GM18951 (cell line): Measurements from ENCODE around the gene NWD2.

Source experiments
- POLR2A ChIP-seq: IDR thresholded peaks from 4 replicates; pipeline ENCODE4 v1.6.1; 2011; ENCODE audit warnings: mild to moderate bottlenecking; ENCODE audit not compliant: insufficient read length, insufficient read depth; ENCODE audit errors: extremely low read depth
- in situ Hi-C: fragments of 300-500 bp; cut with MboI; formaldehyde crosslinking; loops from one replicate; pipeline ENCODE4 v1.12.0; 2022; ENCODE audit warnings: low sequenced_read_pairs, mixed read lengths, inconsistent platforms; ENCODE audit not compliant: unreplicated experiment

The NWD2 gene

GRCh38 chr4:37425857-37426256, 181.3 kb downstream of the NWD2 start:
- TF ChIP-seq POLR2A: no peak
- in situ Hi-C loops: no loop called here

GRCh38 chr4:37427193-37427592, 182.7 kb downstream of the NWD2 start:
- TF ChIP-seq POLR2A: no peak

GRCh38 chr4:37429906-37430305, 185.4 kb downstream of the NWD2 start:
- TF ChIP-seq POLR2A: no peak
- in situ Hi-C loops: no loop called here

More at GRCh38 chr4:37427193-37427592, 182.7 kb downstream of the NWD2 start:
- in situ Hi-C loops: no loop called here

- no peak for TF ChIP-seq POLR2A
- in situ Hi-C loops: no loop called here
These were observed 186.3 kb downstream of the NWD2 start for GRCh38 chr4:37430718-37431416.

- no peak for TF ChIP-seq POLR2A
- in situ Hi-C loops: no loop called here
These were observed 186.8 kb downstream of the NWD2 start for GRCh38 chr4:37431417-37431743.

DNA sequence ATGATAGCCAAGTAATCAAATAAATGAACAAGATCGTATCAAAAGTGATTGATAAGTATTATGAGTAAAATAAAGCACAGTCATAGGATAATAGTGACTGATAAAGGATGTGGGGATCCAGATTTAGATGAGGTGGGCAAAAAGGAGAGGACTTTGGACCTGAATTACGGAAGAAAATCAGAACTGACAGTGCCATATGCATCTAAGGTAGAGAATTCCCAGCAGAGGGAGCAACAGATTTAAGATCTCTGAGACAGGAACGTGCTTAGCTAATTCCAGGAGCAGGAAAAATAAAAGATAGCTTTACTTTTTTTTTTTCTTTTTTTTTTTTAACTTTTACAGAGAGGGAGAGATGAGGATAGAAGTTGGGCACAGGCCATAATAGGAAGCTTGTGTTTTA, 189.9 kb downstream of the NWD2 start:
- no peak for TF ChIP-seq POLR2A
- in situ Hi-C loops: no loop called here

- in situ Hi-C loops: no loop called here
- no peak for TF ChIP-seq POLR2A
These were observed 192.0 kb downstream of the NWD2 start for GRCh38 chr4:37436546-37436945.

GRCh38 chr4:37437163-37437562, 192.6 kb downstream of the NWD2 start:
- no peak for TF ChIP-seq POLR2A
- in situ Hi-C loops: no loop called here

DNA sequence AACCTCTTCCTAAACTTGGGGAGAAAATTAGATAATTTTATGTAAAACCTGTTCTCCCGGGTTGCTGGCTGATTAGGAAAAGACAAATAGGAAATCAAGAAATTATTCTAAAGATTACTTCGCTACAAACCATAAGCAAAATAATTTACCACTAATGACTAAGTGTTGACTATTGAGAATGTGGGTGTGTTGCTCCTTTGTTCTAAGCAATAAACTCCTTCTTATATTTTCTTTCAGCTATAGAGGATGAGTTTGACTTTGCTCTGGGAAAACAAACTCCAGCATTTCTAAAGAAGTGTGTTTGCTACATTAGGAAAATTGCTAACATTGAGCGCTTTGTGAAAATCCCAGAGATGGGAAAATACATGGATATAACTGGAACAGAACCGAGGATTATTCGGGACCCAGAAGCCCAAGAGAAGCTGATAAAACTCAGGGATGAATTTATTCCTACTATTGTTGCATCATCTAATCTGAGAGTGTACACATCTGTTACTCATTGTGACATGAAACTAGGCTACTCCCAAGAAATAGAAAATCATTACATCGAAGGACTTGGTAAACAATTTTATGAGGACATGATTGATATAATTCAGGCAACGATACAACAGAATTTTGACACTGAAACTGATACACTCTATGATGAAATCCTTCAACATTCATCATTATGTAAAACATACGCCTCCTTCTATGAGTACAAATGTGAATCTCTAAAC, 194.2 kb downstream of the NWD2 start:
- TF ChIP-seq POLR2A: no peak
- in situ Hi-C loops: no loop called here

- in situ Hi-C loops: no loop called here
- TF ChIP-seq POLR2A: no peak
These were observed 195.4 kb downstream of the NWD2 start for GRCh38 chr4:37439809-37440474.

- no peak for TF ChIP-seq POLR2A
- in situ Hi-C loops: no loop called here
These were observed 196.0 kb downstream of the NWD2 start for GRCh38 chr4:37440501-37440900.

DNA sequence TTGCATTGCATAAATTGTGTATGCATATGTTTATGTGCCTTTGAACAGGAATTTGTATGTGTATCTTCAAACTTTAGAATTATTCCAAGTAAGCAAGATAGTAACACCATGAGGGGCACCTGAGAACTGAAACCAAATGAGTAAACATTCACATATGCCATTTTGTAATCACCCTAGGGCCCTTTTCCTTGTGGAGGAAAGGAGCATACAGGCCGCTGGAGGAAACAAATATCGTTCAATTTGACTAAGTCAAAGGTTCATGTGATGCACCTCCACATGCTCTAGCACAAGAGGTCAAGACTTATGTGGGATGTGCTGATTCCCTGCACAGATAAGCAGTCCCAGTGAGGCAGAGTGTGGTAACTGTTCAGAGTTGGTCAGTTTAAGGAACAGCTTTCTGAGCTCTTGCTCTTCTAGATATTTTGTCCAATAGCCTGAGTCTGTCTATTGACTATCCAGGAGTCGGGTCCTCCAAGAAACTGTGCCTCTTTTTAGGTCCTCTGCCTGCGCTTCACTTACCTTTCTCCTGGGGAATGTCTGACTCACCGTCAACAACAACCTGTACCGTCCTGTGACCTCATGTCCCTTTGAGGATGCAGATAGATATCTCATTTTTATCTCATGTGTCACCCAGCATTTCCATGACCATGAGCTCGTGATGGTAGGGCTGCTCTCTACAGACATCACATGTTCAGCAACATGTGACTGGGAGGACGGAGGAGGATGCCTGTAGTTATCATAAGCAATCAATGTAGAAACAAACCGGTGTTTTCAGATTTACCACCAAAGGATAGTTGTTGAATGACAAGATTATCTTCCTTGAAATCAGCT, 196.9 kb downstream of the NWD2 start:
- no peak for TF ChIP-seq POLR2A
- in situ Hi-C loops: no loop called here

GRCh38 chr4:37442062-37442323, 197.4 kb downstream of the NWD2 start:
- TF ChIP-seq POLR2A: no peak
- in situ Hi-C loops: no loop called here
